ENCODE data around the gene MC1R.

- TF ChIP-seq CTCF (IDR thresholded peaks at IDR 0.05) = no peak
- TF ChIP-seq POLR2A (IDR thresholded peaks at IDR 0.05) = no peak
- no peak for TF ChIP-seq POLR2AphosphoS5 (IDR thresholded peaks at IDR 0.05)
These were observed 48.1 kb downstream of the MC1R start for GRCh38 chr16:89966756-89967155.

All from prostate gland (tissue), 2 donors.